MM.1S (cell line): Measurements from ENCODE around the gene LARP1.

Experiments
- EZH2 ChIP-seq: fragments of 300-600 bp; sonication (generic); optimal IDR thresholded peaks from 2 replicates; pipeline ENCODE3; 2017; ENCODE audit warnings: low read depth, mild to moderate bottlenecking, antibody characterized with exemption, low read length, mixed read lengths
- TF ChIP-seq, protein P1 (sequence below): fragments of 300-600 bp; sonication (generic); IDR thresholded peaks from 2 replicates; pipeline ENCODE4 v1.5.1; 2016; ENCODE audit warnings: antibody characterized with exemption, low read length, mixed read lengths

- TF ChIP-seq, protein P1, sequence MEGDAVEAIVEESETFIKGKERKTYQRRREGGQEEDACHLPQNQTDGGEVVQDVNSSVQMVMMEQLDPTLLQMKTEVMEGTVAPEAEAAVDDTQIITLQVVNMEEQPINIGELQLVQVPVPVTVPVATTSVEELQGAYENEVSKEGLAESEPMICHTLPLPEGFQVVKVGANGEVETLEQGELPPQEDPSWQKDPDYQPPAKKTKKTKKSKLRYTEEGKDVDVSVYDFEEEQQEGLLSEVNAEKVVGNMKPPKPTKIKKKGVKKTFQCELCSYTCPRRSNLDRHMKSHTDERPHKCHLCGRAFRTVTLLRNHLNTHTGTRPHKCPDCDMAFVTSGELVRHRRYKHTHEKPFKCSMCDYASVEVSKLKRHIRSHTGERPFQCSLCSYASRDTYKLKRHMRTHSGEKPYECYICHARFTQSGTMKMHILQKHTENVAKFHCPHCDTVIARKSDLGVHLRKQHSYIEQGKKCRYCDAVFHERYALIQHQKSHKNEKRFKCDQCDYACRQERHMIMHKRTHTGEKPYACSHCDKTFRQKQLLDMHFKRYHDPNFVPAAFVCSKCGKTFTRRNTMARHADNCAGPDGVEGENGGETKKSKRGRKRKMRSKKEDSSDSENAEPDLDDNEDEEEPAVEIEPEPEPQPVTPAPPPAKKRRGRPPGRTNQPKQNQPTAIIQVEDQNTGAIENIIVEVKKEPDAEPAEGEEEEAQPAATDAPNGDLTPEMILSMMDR = no peak
- no peak for TF ChIP-seq EZH2
Measured at GRCh38 chr5:154753792-154754191, 1.4 kb upstream of the LARP1 start.
